H7 (cell line): ENCODE measurements around the gene SLC11A1. TPM values are rescaled to one million over a fixed set of nuclear protein-coding genes. Genes with fewer than 3 reads are reported as not detected.
A peak's percentile ranks its signal among the peaks of the same experiment; 100 is the strongest.

Experiments used
- DNase-seq: peaks from one replicate; pipeline ENCODE4 v3.0.0; 2012
- H3K27me3 ChIP-seq: 2 replicates; pipeline ENCODE4 v1.6.0; 2011; ENCODE audit warnings: mild to moderate bottlenecking, low read length; ENCODE audit not compliant: control insufficient read depth, insufficient read depth
- H3K36me3 ChIP-seq: replicated peaks from 2 replicates; pipeline ENCODE4 v1.5.1; 2011; ENCODE audit warnings: low read length; ENCODE audit not compliant: control insufficient read depth, insufficient read depth
- H3K4me3 ChIP-seq: 2 replicates; pipeline ENCODE4 v1.5.1; 2011; ENCODE audit warnings: low read depth, mild to moderate bottlenecking, control low read depth, low read length, moderate library complexity; ENCODE audit not compliant: insufficient read depth
- total RNA-seq: library from RNA; depleted of rRNA; stranded (reverse); fragments of >200 nt; shearing (Covaris generic); gene quantifications from 2 replicates; pipeline ENCODE4 v1.2.3, GENCODE V29; 2014; rRNA removed

Gene SLC11A1
- total RNA-seq, 1 experiment from 2014 or later = not detected

DNA sequence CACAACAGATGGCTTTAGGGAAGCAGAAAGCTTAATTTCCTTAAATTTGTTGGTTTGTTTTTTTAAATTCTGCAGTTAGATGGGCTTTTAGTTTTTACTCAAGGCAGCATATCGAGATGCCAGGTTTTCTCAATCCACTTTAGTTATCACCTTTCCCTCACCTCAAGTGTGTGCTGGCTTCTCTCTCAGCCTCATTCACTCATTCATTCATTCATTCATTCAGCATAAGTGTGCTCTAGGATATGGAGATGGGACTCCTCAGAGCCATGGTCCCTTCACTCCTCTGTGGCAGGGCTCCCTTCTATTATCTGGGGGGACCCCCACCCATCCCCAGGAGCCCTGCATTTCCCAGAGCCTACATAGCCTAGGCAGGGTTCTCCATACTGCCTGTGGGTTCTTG lies 55.9 kb downstream of the SLC11A1 start:
- Histone ChIP-seq H3K36me3 (no peaks in the 10 kb centered on the region), H3K27me3 (no peaks in the 10 kb centered on the region; the same call in 1 of the 2 replicates), H3K4me3 (no peak overlapping the region)
- DNase-seq = peak; percentile 22

DNA sequence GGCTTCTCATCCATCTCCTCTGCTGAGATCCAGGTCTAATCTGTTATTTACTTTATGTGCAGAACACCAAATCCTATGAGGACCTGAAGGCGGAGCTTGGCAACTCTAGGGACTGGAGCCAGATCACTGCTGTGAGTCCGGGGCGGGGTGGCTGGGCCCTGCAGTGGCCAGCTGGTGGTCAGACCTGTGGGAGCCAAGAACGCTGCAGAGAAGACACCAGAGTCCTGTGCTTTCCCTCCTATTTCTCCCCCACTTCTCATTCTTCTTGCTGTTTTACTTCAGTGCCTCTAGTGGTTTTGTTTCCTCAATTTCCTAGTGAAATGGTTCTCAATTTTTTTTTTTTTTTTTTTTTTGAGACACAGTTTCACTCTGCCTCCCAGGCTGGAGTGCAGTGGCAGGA lies 56.5 kb downstream of the SLC11A1 start:
- Histone ChIP-seq H3K27me3 (no peaks in the 10 kb centered on the region; the same call in 1 of the 2 replicates), H3K4me3 (no peak overlapping the region), H3K36me3 (no peaks in the 10 kb centered on the region)
- DNase-seq = peak; percentile 22

DNA sequence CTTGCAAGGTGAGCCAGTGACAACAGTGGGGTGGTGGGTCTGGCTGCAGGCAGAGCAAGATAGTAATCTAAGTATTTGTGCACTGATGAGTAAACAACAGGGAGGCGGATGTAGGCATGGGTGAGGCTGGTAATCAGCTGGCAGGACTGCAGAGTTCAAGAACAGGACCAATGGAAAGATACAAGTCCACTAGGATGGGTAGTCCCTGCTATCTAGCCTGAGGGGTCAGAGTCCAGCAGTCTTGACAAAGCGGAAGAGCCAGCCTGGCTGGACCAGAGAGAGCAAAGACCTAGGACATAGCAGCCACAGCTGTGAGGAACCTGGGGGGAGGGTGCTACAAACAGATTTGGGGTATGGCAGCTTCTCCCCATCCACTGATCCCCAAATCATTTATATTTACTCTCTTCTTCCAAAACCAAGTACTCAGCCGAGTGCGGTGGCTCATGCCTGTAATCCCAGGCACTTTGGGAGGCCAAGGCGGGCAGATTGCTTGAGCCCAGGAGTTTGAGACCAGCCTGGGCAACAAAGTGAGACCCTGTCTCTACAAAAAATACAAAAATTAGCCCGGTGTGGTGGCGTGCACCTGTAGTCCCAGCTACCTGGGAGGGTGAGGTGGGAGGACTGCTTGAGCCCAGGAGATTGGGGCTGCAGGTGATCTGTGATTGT lies 62.8 kb downstream of the SLC11A1 start:
- Histone ChIP-seq H3K36me3 (peaks cover 2% of the 10 kb centered on the region), H3K27me3 (no peaks in the 10 kb centered on the region), H3K4me3 (no peak overlapping the region)
- no peak for DNase-seq

DNA sequence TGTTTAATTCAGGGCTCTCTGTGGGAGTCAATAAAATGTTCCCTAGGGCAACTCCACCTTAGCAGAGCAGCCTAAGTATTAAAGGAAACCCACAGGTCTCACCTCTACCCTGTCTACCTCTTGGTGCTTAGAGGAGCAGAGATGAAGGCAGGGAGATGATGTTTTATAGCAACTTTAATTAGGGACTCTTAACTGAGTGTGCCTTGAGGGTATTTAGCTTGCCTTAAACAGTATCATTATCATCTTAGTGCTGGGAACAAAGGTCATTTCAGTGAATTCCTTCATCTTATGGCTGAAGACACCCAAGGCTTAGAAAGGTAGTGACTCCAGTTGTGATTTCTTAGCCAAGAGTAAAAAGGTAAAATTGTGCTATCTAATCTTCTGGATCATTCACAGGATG lies 63.5 kb downstream of the SLC11A1 start:
- Histone ChIP-seq H3K4me3 (no peak overlapping the region), H3K36me3 (peaks cover 2% of the 10 kb centered on the region), H3K27me3 (no peaks in the 10 kb centered on the region)
- DNase-seq = no peak

Other genes starting within 250 kb of the SLC11A1 start
- gene CXCR1, start 215.3 kb upstream of the SLC11A1 start, total RNA-seq = not detected in 2 replicates
- gene ARPC2, start 165.1 kb upstream of the SLC11A1 start, total RNA-seq = 146 and 167 TPM in 2 replicates
- gene GPBAR1, start 121.3 kb upstream of the SLC11A1 start, total RNA-seq = 0.11 TPM in 1 of 2 replicates, not detected in the other
- 139 and 141 TPM in 2 replicates for gene AAMP, start 112.1 kb upstream of the SLC11A1 start, total RNA-seq
- gene PNKD, start 111.8 kb upstream of the SLC11A1 start, total RNA-seq = 46.5 and 61.3 TPM in 2 replicates
- 34.1 and 35.6 TPM in 2 replicates for gene TMBIM1, start 89.8 kb upstream of the SLC11A1 start, total RNA-seq
- 0.76 TPM in 1 of 2 replicates, not detected in the other for gene CATIP, start 25.4 kb upstream of the SLC11A1 start, total RNA-seq
- gene CTDSP1, start 17.6 kb downstream of the SLC11A1 start, total RNA-seq = 25.4 and 29.9 TPM in 2 replicates
- 0.07 and 3.0 TPM in 2 replicates for gene VIL1, start 36.9 kb downstream of the SLC11A1 start, total RNA-seq
- 12.4 and 14.5 TPM in 2 replicates for gene USP37, start 186.1 kb downstream of the SLC11A1 start, total RNA-seq
- gene CNOT9, start 186.6 kb downstream of the SLC11A1 start, total RNA-seq = 95.5 and 120 TPM in 2 replicates
- gene PLCD4, start 225.6 kb downstream of the SLC11A1 start, total RNA-seq = not detected in 2 replicates